Ovary (tissue), 9 donors: ENCODE results near the gene RNF10. TPM values are rescaled to one million over a fixed set of nuclear protein-coding genes. Genes with fewer than 3 reads are reported as not detected.
"Not testable (repeated sequence)": the region's sequence is repeated elsewhere in the genome, so short reads cannot be mapped to it uniquely, and the experiment has no call there.

Experiments
- DNase-seq, 5 donors: peaks; one replicate each; pipeline ENCODE4 v3.0.0-alpha.2; 2019 to 2020
- H3K27ac ChIP-seq, 2 donors: fragments of 200-600 bp; one replicate each; pipeline versions ENCODE4 v1.5.1 to v1.8.0; 2019 to 2022
- H3K27me3 ChIP-seq: fragments of 200-600 bp; one replicate; pipeline ENCODE4 v1.8.0; 2022
- H3K36me3 ChIP-seq: fragments of 200-600 bp; sonication (generic); one replicate; pipeline ENCODE4 v1.5.1; 2019
- H3K4me1 ChIP-seq: one replicate; pipeline ENCODE4 v1.8.1; 2013; ENCODE audit warnings: mild to moderate bottlenecking, moderate library complexity; ENCODE audit not compliant: insufficient read depth
- H3K4me3 ChIP-seq: fragments of 200-600 bp; sonication (generic); one replicate; pipeline ENCODE4 v1.5.1; 2017
- H3K9me3 ChIP-seq, 2 donors: fragments of 200-600 bp in 1 of 2; sonication (generic) in 1 of 2; one replicate each; pipeline versions ENCODE4 v1.5.1 to v1.8.1; 2013 to 2019; ENCODE audit warnings: mild to moderate bottlenecking in 1 of 2, moderate library complexity in 1 of 2
- CTCF ChIP-seq, 3 donors: fragments of 450-650 bp in 2 of 3; fragments of 200-600 bp in 1 of 3; IDR thresholded peaks; one replicate each; pipeline versions ENCODE4 v1.5.1 to v1.8.0; 2016 to 2022; ENCODE audit warnings: antibody characterized with exemption in 3 of 3, mild to moderate bottlenecking in 1 of 3
- EP300 ChIP-seq: sonication (generic); formaldehyde crosslinking; IDR thresholded peaks from one replicate; pipeline ENCODE4 v1.6.1; 2017; ENCODE audit warnings: antibody characterized with exemption
- POLR2A ChIP-seq: fragments of 450-650 bp; IDR thresholded peaks from one replicate; pipeline ENCODE4 v1.6.1; 2017; ENCODE audit warnings: antibody characterized with exemption, mild to moderate bottlenecking, moderate library complexity
- WGBS, 3 donors: extraction: QIAGEN DNeasy Blood & Tissue Kit in 1 of 3; methylation state at CpG; one replicate each; pipeline versions ENCODE4 v1.1.5 to v1.1.7; 2013 to 2017; 5-methylcytosine and 5-hydroxymethylcytosine counted together
- intact Hi-C, 4 donors: fragments of 100-400 bp; cut with DNase I; formaldehyde crosslinking; loops; one replicate each; pipeline versions ENCODE4 v1.11.0 to v1.15.1; 2022 to 2023
- polyA plus RNA-seq, 2 donors: library from polyadenylated mRNA; stranded (reverse); fragments of 200-250 nt in 1 of 2; fragments of 350-450 nt in 1 of 2; fragmentation: Illumina TruSeq in 1 of 2; extraction: RNeasy Lipid Tissue Mini Kit (QIAGEN cat#74804) in 1 of 2; gene quantifications; one replicate each; pipeline ENCODE4 v1.2.3, GENCODE V29; 2013 to 2014
- total RNA-seq, 7 donors: library from RNA; depleted of rRNA in 2 of 7; stranded (reverse); fragments of >200 nt in 2 of 7; fragmentation: NEBNext Ultra II Directional in 3 of 7; extraction: Animal tissue kit (Norgen Biotek cat#: 25700) in 3 of 7; gene quantifications; one replicate each; pipeline versions ENCODE4 v1.1.0 to v1.2.4, GENCODE V29; 2016 to 2023
- donor health status: DM: no; HTN: no; CAD: no; lungs with moderate emphysema.
- donor health status: DM: no; HTN: no; CAD: no.
- donor health status: Bipolar disorder and iron deficiency.
- donor health status: DM: yes; HTN: yes; CAD: no.
- donor health status: DM: no; HTN: no; CAD: no.
- donor health status: DM: yes; HTN: yes; CAD: no.

Gene RNF10
- total and polyA plus RNA-seq, 9 donors: 59.7 to 190 (median 136) TPM

- intact Hi-C loops: no loop called here
- Histone ChIP-seq H3K36me3 (no peaks in the 10 kb centered on the region), H3K27ac (no peak overlapping the region), H3K27me3 (no peaks in the 10 kb centered on the region), H3K9me3 (no peaks in the 10 kb centered on the region), H3K4me3 (no peak overlapping the region), H3K4me1 (no peaks in the 10 kb centered on the region)
- TF ChIP-seq CTCF (IDR thresholded peaks at IDR 0.05): no peak
- no peak for TF ChIP-seq EP300
- TF ChIP-seq POLR2A: no peak
- DNase-seq: no peak
- WGBS, 3 donors: 70 to 79% (median 70%) methylated on average over 4 of the region's 4 CpGs
Observed at GRCh38 chr12:120504587-120504986, 29.6 kb upstream of the RNF10 start.

DNA sequence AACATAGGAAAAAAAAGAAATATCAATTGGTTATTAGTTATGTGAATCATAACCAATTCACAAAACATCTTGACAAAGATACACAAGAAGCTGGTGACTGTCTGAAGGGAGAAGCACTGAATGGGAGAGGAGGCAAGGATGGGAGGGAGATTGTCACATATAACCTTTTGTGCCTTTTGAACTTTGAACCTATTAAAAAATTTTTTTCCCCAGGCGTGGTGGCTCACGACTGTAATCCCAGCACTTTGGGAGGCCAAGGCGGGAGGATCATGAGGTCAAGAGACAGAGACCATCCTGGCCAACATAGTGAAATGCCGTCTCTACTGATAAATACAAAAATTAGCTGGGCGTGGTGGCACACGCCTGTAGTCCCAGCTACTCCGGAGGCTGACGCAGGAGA lies 25.6 kb upstream of the RNF10 start:
- Histone ChIP-seq H3K36me3 (no peaks in the 10 kb centered on the region), H3K9me3 (no peaks in the 10 kb centered on the region), H3K27me3 (no peaks in the 10 kb centered on the region), H3K27ac (no peak overlapping the region), H3K4me3 (no peak overlapping the region), H3K4me1 (no peaks in the 10 kb centered on the region)
- WGBS, 3 donors: 91 to 94% (median 92%) methylated on average over 8 of the region's 8 CpGs
- DNase-seq: no peak
- intact Hi-C loops: no loop called here
- no peak for TF ChIP-seq POLR2A
- no peak for TF ChIP-seq EP300
- no peak for TF ChIP-seq CTCF (IDR thresholded peaks at IDR 0.05)

DNA sequence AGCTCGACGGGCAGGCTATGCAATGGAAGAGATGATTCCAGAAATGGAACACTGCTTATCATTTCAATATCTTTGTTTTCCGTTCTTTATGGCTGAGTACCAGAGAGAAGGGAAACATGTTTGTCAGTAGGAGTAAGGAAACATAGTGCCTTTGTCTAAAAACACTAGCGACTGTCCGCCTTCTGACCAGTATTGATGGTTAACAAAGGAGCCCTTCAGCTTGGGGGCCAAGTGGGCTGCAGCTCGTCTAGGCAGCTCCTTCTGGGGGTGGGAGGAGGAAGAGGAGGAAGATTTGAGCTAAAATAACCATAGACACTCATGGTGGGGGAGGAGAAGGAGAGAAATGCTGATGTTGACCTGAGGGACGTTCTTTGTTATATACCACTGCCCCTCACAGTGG lies 20.2 kb upstream of the RNF10 start:
- no peak for TF ChIP-seq CTCF (IDR thresholded peaks at IDR 0.05)
- no peak for TF ChIP-seq POLR2A
- no peak for TF ChIP-seq EP300
- WGBS, 3 donors: 79 to 86% (median 83%) methylated on average over 7 of the region's 7 CpGs
- no peak for DNase-seq
- H3K27me3 ChIP-seq: no peaks in the 10 kb centered on the region
- H3K36me3 ChIP-seq: no peaks in the 10 kb centered on the region
- no peak overlapping the region for H3K4me3 ChIP-seq
- intact Hi-C loops: no loop called here
- H3K9me3 ChIP-seq: no peaks in the 10 kb centered on the region
- H3K27ac ChIP-seq: no peak overlapping the region
- no peaks in the 10 kb centered on the region for H3K4me1 ChIP-seq

DNA sequence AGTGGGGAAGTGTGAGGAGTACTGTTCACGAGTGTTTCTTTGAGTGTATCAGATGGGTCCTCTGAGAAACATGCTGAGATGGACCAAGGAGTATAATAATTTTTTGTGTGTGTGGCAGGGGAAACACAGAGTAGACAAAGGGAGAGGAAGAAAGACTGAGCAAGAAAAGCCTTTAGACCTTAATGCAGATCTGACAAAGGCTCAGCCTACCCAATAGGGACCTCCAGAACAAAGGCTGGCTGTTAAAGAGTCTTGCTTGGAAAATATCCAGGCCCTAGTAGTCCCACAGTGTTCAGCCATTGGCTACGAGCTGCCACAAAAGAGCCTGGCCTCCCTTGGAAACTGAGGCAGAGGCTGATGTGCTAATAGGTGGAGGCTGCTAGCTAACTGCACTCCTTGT lies 18.7 kb upstream of the RNF10 start:
- Histone ChIP-seq H3K27ac (no peak overlapping the region), H3K4me1 (no peaks in the 10 kb centered on the region), H3K36me3 (no peaks in the 10 kb centered on the region), H3K4me3 (no peak overlapping the region), H3K27me3 (no peaks in the 10 kb centered on the region), H3K9me3 (no peaks in the 10 kb centered on the region)
- no peak for DNase-seq
- intact Hi-C loops: no loop called here
- WGBS, 3 donors: 90 to 94% (median 93%) methylated on average over 2 of the region's 2 CpGs
- TF ChIP-seq EP300 (no peak), POLR2A (no peak), CTCF (IDR thresholded peaks at IDR 0.05) (no peak)

DNA sequence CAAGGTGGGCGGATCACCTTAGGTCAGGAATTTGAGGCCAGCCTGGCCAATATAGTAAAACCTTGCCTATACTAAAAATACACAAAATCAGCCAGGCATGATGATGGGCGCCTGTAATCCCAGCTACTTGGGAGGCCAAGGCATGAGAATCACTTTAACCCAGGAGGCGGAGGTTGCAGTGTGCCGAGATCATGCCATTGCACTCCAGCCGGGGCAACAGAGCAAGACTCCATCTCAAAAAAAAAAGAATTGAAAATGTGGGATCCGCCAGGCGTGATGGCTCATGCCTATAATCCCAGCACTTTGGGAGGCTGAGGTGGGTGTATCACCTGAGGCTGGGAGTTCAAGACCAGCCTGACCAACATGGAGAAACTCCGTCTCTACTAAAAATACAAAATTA lies 14.8 kb upstream of the RNF10 start:
- 96 to 98% (median 97%) methylated on average over 8 of the region's 8 CpGs for WGBS, 3 donors
- H3K4me1 ChIP-seq, DNase-seq, H3K27me3 ChIP-seq, H3K27ac ChIP-seq, H3K4me3 ChIP-seq, H3K9me3 ChIP-seq, intact Hi-C loops, H3K36me3 ChIP-seq: not testable (repeated sequence)
